Natural killer cell (primary cell): ENCODE data around the gene JUP. TPM values are rescaled to one million over a fixed set of nuclear protein-coding genes. Genes with fewer than 3 reads are reported as not detected.

ENCODE experiments used
- ATAC-seq, 3 donors: fragments of 150-1000 bp in 2 of 3; fragments of 200-7000 bp in 1 of 3; cut with Tn5 transposase; 1 replicate in 1 of 3; 2 replicates in 2 of 3; pipeline ENCODE4 v1.10.0; 2021; ENCODE audit warnings: mild to moderate bottlenecking in 2 of 3, moderate library complexity in 2 of 3
- DNase-seq, 2 donors: peaks; one replicate each; pipeline versions ENCODE4 v3.0.0 to v3.0.0-alpha.2; 2013 to 2021; ENCODE audit warnings: mixed read lengths in 1 of 2
- H3K27ac ChIP-seq: one replicate; pipeline ENCODE4 v1.5.1; 2013; ENCODE audit warnings: mild to moderate bottlenecking, low read length
- H3K27me3 ChIP-seq: one replicate; pipeline ENCODE4 v1.6.1; 2013; ENCODE audit warnings: low read length; ENCODE audit not compliant: control insufficient read depth, insufficient read depth
- H3K36me3 ChIP-seq: one replicate; pipeline ENCODE4 v1.6.1; 2013; ENCODE audit warnings: low read length; ENCODE audit not compliant: control insufficient read depth, insufficient read depth
- H3K4me1 ChIP-seq: one replicate; pipeline ENCODE4 v1.6.1; 2013; ENCODE audit warnings: low read length; ENCODE audit not compliant: control insufficient read depth, insufficient read depth
- H3K4me3 ChIP-seq: one replicate; pipeline ENCODE4 v1.5.1; 2013; ENCODE audit warnings: low read length
- H3K9me3 ChIP-seq: one replicate; pipeline ENCODE4 v1.6.1; 2013; ENCODE audit warnings: low read length; ENCODE audit not compliant: control insufficient read depth, insufficient read depth
- H3K27ac Mint-ChIP-seq, 2 donors: one replicate each; pipeline ENCODE4 v1.8.0; 2022; ENCODE audit warnings: mild to moderate bottlenecking in 2 of 2, mixed read lengths in 2 of 2, moderate library complexity in 1 of 2
- H3K27me3 Mint-ChIP-seq, 2 donors: one replicate each; pipeline ENCODE4 v1.8.0; 2022; ENCODE audit warnings: low read depth in 2 of 2, mixed read lengths in 2 of 2
- H3K36me3 Mint-ChIP-seq: one replicate; pipeline ENCODE4 v1.8.0; 2022; ENCODE audit warnings: mixed read lengths
- H3K4me1 Mint-ChIP-seq, 2 donors: one replicate each; pipeline ENCODE4 v1.8.0; 2022; ENCODE audit warnings: mixed read lengths in 2 of 2
- H3K4me3 Mint-ChIP-seq: one replicate; pipeline ENCODE4 v1.8.0; 2022; ENCODE audit warnings: mild to moderate bottlenecking, moderate library complexity, mixed read lengths
- H3K9me3 Mint-ChIP-seq, 2 donors: one replicate each; pipeline ENCODE4 v1.8.0; 2022; ENCODE audit warnings: mixed read lengths in 2 of 2
- WGBS: methylation state at CpG from one replicate; pipeline ENCODE4 v1.1.7; 2013; ENCODE audit warnings: missing lambda C conversion rate; ENCODE audit not compliant: insufficient coverage; 5-methylcytosine and 5-hydroxymethylcytosine counted together
- intact Hi-C: fragments of 100-400 bp; cut with micrococcal nuclease; formaldehyde crosslinking; loops from one replicate; pipeline ENCODE4 v1.14.2; 2022
- total RNA-seq, 4 donors: library from RNA; stranded (reverse); fragments of 120-200 nt in 1 of 4; gene quantifications; one replicate each; pipeline versions ENCODE4 v1.2.3 to v1.2.4, GENCODE V29; 2013 to 2022
- TF ChIP-seq, protein P1 (sequence below): fragments of 200-600 bp; IDR thresholded peaks from one replicate; pipeline ENCODE4 v1.8.0; 2022; ENCODE audit warnings: antibody characterized with exemption

JUP gene
- total RNA-seq, 3 donors from 2014 or later (not counting 1 experiment from before 2014, with no cell fraction given) = 1.8 to 12.1 (median 2.0) TPM

DNA sequence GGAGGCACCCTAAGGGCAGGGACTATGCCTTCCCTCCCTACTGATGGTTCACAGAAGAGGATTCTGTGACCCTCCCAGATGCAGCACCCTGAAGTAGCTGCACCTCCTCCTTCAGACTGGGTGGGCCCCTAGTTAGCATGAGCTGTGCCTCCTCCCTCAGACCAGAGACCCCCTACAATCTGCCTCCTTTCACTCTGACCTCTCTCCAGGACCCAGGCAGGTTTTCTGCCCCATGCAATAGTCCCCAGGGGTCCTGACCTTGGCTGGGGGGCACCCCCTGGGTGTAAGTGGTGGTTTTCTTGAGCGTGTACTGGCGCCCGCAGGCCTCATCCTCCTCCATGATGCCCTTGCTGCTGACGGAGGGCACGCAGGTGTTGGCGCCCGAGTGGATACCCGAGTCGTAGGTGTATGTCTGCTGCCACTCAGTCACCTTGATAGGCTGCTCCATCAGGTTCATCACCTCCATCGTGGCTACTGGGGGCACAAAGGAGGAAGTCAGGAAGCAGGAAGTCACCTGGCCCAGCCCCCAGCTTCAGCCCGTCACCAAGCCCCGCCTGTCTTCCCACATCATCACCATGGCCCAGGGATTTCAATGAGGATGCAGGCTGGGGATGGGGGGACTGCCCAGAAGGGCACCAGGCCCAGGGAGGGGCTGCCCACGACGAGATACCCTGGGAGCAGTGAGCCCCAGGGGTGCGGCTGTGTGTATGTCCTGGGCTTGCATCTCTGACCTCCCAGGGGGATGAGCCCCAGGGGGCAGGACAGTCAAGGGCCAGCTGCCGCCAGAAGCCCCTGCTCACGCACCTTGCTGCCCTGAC, 14.9 kb downstream of the JUP start:
- Mint-ChIP-seq H3K27ac (no peak overlapping the region), H3K4me1 (no peaks in the 10 kb centered on the region), H3K36me3 (no peaks in the 10 kb centered on the region), H3K9me3 (no peaks in the 10 kb centered on the region), H3K27me3 (no peaks in the 10 kb centered on the region), H3K4me3 (no peak overlapping the region)
- intact Hi-C loops = no loop called here
- Histone ChIP-seq H3K27ac (no peak overlapping the region), H3K36me3 (no peaks in the 10 kb centered on the region), H3K27me3 (no peaks in the 10 kb centered on the region), H3K9me3 (no peaks in the 10 kb centered on the region), H3K4me3 (no peak overlapping the region), H3K4me1 (no peaks in the 10 kb centered on the region)
- ATAC-seq (no peak), DNase-seq (no peak)
- TF ChIP-seq, protein P1, sequence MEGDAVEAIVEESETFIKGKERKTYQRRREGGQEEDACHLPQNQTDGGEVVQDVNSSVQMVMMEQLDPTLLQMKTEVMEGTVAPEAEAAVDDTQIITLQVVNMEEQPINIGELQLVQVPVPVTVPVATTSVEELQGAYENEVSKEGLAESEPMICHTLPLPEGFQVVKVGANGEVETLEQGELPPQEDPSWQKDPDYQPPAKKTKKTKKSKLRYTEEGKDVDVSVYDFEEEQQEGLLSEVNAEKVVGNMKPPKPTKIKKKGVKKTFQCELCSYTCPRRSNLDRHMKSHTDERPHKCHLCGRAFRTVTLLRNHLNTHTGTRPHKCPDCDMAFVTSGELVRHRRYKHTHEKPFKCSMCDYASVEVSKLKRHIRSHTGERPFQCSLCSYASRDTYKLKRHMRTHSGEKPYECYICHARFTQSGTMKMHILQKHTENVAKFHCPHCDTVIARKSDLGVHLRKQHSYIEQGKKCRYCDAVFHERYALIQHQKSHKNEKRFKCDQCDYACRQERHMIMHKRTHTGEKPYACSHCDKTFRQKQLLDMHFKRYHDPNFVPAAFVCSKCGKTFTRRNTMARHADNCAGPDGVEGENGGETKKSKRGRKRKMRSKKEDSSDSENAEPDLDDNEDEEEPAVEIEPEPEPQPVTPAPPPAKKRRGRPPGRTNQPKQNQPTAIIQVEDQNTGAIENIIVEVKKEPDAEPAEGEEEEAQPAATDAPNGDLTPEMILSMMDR = no peak
- WGBS = 78% methylated on average over 17 of the region's 17 CpGs

DNA sequence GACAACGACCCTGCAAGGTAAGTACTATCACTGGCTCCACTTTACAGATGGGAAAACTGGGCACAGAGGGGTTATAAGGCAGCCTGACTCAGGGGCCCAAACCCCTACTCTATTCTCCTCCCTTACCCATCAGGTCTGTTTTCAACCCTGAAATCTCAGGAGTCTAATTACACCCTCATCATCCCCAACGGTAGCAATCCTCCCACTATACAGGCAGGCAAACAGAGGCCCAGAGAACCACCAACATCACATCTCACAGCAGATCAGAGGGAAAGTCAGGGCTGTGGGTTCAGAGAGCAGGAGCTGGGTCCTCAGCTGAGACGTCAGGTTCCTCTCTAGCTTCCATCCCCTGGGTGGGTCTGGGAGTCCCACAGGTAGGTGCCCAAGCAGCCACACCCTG, 16.5 kb downstream of the JUP start:
- WGBS = 71% methylated on average over 3 of the region's 3 CpGs
- intact Hi-C loops = no loop called here
- Histone ChIP-seq H3K36me3 (no peaks in the 10 kb centered on the region), H3K4me3 (no peak overlapping the region), H3K9me3 (no peaks in the 10 kb centered on the region), H3K27me3 (no peaks in the 10 kb centered on the region), H3K4me1 (no peaks in the 10 kb centered on the region), H3K27ac (no peak overlapping the region)
- Mint-ChIP-seq H3K9me3 (no peaks in the 10 kb centered on the region), H3K27ac (no peak overlapping the region), H3K36me3 (no peaks in the 10 kb centered on the region), H3K4me1 (no peaks in the 10 kb centered on the region), H3K4me3 (no peak overlapping the region), H3K27me3 (no peaks in the 10 kb centered on the region)
- ATAC-seq (no peak), DNase-seq (no peak)
- TF ChIP-seq, protein P1 = no peak

DNA sequence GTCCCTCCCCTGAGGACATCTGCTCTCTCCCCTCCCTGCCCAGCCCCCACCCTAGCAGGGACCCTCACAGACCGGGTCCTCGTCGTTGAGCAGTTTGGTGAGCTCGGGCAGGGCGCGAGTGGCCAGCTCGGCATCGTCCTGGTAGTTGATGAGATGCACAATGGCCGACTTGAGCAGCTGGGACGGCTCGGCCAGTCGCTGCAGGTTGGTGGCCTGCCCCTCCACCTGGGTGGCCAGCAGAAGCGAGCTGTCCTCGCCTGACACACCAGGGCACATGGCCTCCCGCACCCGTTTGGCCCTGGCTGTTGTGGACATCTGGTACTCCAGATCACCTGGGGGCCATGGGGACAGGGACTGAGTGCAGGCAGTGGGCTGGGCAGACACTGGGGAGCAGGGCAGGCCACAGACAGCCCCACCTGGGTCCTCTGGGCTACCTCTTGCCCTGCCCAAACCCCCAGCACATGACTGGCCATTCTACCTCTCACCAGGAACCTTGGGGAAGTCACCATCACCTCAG, 17.1 kb downstream of the JUP start:
- H3K4me3 ChIP-seq = no peak overlapping the region
- ATAC-seq (no peak), DNase-seq (no peak)
- TF ChIP-seq, protein P1 = no peak
- no peaks in the 10 kb centered on the region for H3K9me3 ChIP-seq
- H3K27ac ChIP-seq = no peak overlapping the region
- no peaks in the 10 kb centered on the region for H3K36me3 Mint-ChIP-seq
- 96% methylated on average over 16 of the region's 16 CpGs for WGBS
- no peaks in the 10 kb centered on the region for H3K4me1 ChIP-seq
- H3K27me3 Mint-ChIP-seq = no peaks in the 10 kb centered on the region
- intact Hi-C loops = no loop called here
- H3K4me3 Mint-ChIP-seq = no peak overlapping the region
- H3K36me3 ChIP-seq = no peaks in the 10 kb centered on the region
- no peaks in the 10 kb centered on the region for H3K27me3 ChIP-seq
- no peak overlapping the region for H3K27ac Mint-ChIP-seq
- H3K4me1 Mint-ChIP-seq = no peaks in the 10 kb centered on the region
- H3K9me3 Mint-ChIP-seq = no peaks in the 10 kb centered on the region
